Measurements from ENCODE around the gene CDHR2. TPM values are rescaled to one million over a fixed set of nuclear protein-coding genes. Genes with fewer than 3 reads are reported as not detected.

CDHR2 gene
- total RNA-seq, 4 donors from 2014 or later, result not detected

GRCh38 chr5:176525677-176526076, 23.5 kb upstream of the CDHR2 start:
- Histone ChIP-seq H3K4me3 (no peak overlapping the region), H3K27ac (no peak overlapping the region), H3K27me3 (no peaks in the 10 kb centered on the region), H3K4me1 (peaks cover 0 to 27% (median 9%) of the 10 kb centered on the region in 4 donors), H3K36me3 (peaks cover 0 to 50% (median 14%) of the 10 kb centered on the region in 3 donors), H3K9me3 (no peaks in the 10 kb centered on the region)
- TF ChIP-seq POLR2A (IDR thresholded peaks at IDR 0.05) (no peak), CTCF (IDR thresholded peaks at IDR 0.05) (no peak), EP300 (IDR thresholded peaks at IDR 0.05) (no peak)
- WGBS, 2 donors, result 92 to 94% methylated on average over 9 of the region's 9 CpGs
- no peak for DNase-seq (ENCODE audit: low spot score in 2 of 2)

DNA sequence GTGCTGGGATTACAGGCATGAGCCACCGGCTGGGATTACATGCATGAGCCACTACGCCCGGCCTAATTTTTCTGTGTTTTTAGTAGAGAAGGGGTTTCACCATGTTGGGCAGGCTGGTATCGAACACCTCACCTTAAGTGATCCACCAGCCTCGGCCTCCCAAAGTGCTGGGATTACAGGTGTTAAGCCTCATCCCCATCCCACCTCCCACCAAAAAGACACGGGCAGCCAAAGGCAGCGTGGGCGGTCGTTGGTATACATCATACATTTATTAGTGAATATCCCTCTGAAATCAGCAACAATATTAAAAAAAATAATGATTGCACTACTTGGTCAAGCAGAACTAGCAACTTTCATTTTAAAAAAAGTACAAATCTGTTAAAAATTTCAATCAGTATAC, 22.7 kb upstream of the CDHR2 start:
- no peaks in the 10 kb centered on the region for H3K27me3 ChIP-seq
- no peak for DNase-seq (ENCODE audit: low spot score in 2 of 2)
- H3K36me3 ChIP-seq, result peaks cover 0 to 58% (median 17%) of the 10 kb centered on the region in 3 donors
- H3K4me3 ChIP-seq, result no peak overlapping the region
- peaks cover 0 to 35% (median 16%) of the 10 kb centered on the region in 4 donors for H3K4me1 ChIP-seq
- 90 to 92% methylated on average over 9 of the region's 9 CpGs for WGBS, 2 donors
- H3K9me3 ChIP-seq, result no peaks in the 10 kb centered on the region
- TF ChIP-seq POLR2A (IDR thresholded peaks at IDR 0.05), result no peak
- no peak for TF ChIP-seq EP300 (IDR thresholded peaks at IDR 0.05)
- no peak for TF ChIP-seq CTCF (IDR thresholded peaks at IDR 0.05)
- H3K27ac ChIP-seq, result no peak overlapping the region

- H3K27ac ChIP-seq, result no peak overlapping the region
These were observed 21.6 kb upstream of the CDHR2 start for GRCh38 chr5:176527246-176528222.

DNA sequence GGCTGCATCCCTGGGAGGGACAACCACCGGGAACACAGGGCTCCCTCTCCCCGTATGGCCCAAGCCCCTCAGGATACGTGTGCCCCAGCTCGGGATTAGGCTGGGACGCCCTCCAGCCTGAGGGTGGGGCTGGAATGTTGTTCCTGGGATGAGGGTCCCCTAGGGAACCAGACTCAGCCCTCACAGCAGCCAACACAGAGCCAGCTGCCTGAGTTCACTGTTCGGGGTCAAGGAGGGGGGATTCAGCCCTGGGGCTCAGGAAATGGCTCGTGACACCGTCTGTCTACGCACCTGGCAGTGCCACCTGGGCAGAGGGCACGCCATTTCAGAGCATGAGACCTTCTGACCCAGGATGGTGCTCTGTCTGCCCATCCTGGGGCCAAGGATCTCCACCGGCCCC, 20.8 kb upstream of the CDHR2 start:
- Histone ChIP-seq H3K4me1 (peaks cover 0 to 52% (median 33%) of the 10 kb centered on the region in 4 donors), H3K9me3 (no peaks in the 10 kb centered on the region), H3K36me3 (peaks cover 0 to 64% (median 22%) of the 10 kb centered on the region in 3 donors), H3K27ac (peak overlapping the region in 3 of 4 donors; percentile 8 to 24 (median 11)), H3K4me3 (no peak overlapping the region), H3K27me3 (no peaks in the 10 kb centered on the region)
- WGBS, 2 donors, result 55 to 61% methylated on average over 10 to 11 of the region's 11 CpGs
- DNase-seq (ENCODE audit: low spot score in 2 of 2), result no peak
- TF ChIP-seq CTCF (IDR thresholded peaks at IDR 0.05), result no peak
- no peak for TF ChIP-seq EP300 (IDR thresholded peaks at IDR 0.05)
- no peak for TF ChIP-seq POLR2A (IDR thresholded peaks at IDR 0.05)

More at GRCh38 chr5:176527246-176528222, 21.6 kb upstream of the CDHR2 start:
- Histone ChIP-seq H3K36me3 (peaks cover 0 to 64% (median 22%) of the 10 kb centered on the region in 3 donors), H3K4me3 (no peak overlapping the region), H3K27me3 (no peaks in the 10 kb centered on the region), H3K4me1 (peaks cover 0 to 45% (median 26%) of the 10 kb centered on the region in 4 donors), H3K9me3 (no peaks in the 10 kb centered on the region)
- TF ChIP-seq POLR2A (IDR thresholded peaks at IDR 0.05) (no peak), EP300 (IDR thresholded peaks at IDR 0.05) (no peak), CTCF (IDR thresholded peaks at IDR 0.05) (no peak)
- DNase-seq (ENCODE audit: low spot score in 2 of 2), result no peak
- 77 to 80% methylated on average over 34 of the region's 34 CpGs for WGBS, 2 donors

GRCh38 chr5:176528761-176529115, 20.4 kb upstream of the CDHR2 start:
- WGBS, 2 donors, result 61 to 67% methylated on average over 9 to 12 of the region's 17 CpGs
- no peaks in the 10 kb centered on the region for H3K9me3 ChIP-seq
- no peak for TF ChIP-seq POLR2A (IDR thresholded peaks at IDR 0.05)
- no peak for TF ChIP-seq CTCF (IDR thresholded peaks at IDR 0.05)
- TF ChIP-seq EP300 (IDR thresholded peaks at IDR 0.05), result no peak
- no peak for DNase-seq (ENCODE audit: low spot score in 2 of 2)
- H3K36me3 ChIP-seq, result peaks cover 0 to 64% (median 22%) of the 10 kb centered on the region in 3 donors
- peak overlapping the region in 3 of 4 donors; percentile 8 to 24 (median 11) for H3K27ac ChIP-seq
- H3K4me3 ChIP-seq, result no peak overlapping the region
- H3K4me1 ChIP-seq, result peaks cover 0 to 56% (median 37%) of the 10 kb centered on the region in 4 donors
- H3K27me3 ChIP-seq, result no peaks in the 10 kb centered on the region

Data from tibial nerve (tissue), 4 donors.